ENCODE results near the gene OR2V2.
"Not testable (repeated sequence)": the region's sequence is repeated elsewhere in the genome, so short reads cannot be mapped to it uniquely, and the experiment has no call there.

DNA sequence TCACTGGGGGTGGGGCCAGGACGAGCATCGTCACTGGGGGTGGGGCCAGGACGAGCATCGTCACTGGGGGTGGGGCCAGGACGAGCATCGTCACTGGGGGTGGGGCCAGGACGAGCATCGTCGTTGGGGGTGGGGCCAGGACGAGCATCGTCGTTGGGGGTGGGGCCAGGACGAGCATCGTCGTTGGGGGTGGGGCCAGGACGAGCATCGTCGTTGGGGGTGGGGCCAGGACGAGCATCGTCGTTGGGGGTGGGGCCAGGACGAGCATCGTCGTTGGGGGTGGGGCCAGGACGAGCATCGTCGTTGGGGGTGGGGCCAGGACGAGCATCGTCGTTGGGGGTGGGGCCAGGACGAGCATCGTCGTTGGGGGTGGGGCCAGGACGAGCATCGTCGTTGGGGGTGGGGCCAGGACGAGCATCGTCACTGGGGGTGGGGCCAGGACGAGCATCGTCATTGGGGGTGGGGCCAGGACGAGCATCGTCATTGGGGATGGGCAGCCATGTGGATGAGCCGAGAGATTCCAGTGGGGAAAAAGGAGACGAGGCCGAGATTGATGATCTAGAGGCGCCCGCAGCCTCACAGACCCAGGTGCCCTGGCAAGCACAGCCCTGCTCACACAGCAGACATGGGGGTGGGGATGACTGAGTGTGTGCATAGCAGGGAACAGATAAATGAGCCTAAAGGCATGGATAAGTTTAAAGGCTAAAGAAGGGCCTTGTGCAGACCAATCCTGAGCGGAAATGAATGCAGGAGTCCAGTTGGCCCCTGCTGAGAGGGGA lies 13.6 kb downstream of the OR2V2 start:
- TF ChIP-seq, protein P1, sequence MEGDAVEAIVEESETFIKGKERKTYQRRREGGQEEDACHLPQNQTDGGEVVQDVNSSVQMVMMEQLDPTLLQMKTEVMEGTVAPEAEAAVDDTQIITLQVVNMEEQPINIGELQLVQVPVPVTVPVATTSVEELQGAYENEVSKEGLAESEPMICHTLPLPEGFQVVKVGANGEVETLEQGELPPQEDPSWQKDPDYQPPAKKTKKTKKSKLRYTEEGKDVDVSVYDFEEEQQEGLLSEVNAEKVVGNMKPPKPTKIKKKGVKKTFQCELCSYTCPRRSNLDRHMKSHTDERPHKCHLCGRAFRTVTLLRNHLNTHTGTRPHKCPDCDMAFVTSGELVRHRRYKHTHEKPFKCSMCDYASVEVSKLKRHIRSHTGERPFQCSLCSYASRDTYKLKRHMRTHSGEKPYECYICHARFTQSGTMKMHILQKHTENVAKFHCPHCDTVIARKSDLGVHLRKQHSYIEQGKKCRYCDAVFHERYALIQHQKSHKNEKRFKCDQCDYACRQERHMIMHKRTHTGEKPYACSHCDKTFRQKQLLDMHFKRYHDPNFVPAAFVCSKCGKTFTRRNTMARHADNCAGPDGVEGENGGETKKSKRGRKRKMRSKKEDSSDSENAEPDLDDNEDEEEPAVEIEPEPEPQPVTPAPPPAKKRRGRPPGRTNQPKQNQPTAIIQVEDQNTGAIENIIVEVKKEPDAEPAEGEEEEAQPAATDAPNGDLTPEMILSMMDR (IDR thresholded peaks at IDR 0.05): not testable (repeated sequence)
- peak in 1 of 2 donors; percentile 11 for TF ChIP-seq POLR2A (IDR thresholded peaks at IDR 0.05)

Data from gastroesophageal sphincter (tissue), 3 donors.